Dermis microvascular lymphatic vessel endothelial cell (primary cell): Measurements from ENCODE around the gene EIPR1. TPM values are rescaled to one million over a fixed set of nuclear protein-coding genes. Genes with fewer than 3 reads are reported as not detected.
"Not testable (repeated sequence)": the region's sequence is repeated elsewhere in the genome, so short reads cannot be mapped to it uniquely, and the experiment has no call there.

Source experiments
- DNase-seq, 2 donors: peaks; one replicate each; pipeline versions ENCODE4 v3.0.0 to v3.0.0-alpha.2; 2010; ENCODE audit warnings: low read depth in 2 of 2
- total RNA-seq: library from RNA; depleted of rRNA; stranded (reverse); fragments of >200 nt; gene quantifications from 2 replicates; pipeline ENCODE4 v1.2.1, GENCODE V29; 2014

The EIPR1 gene
- total RNA-seq, 1 donor from 2014 or later, result 28.8 TPM

- no peak for DNase-seq
Observed at GRCh38 chr2:3403587-3404334, 26.1 kb upstream of the EIPR1 start.

GRCh38 chr2:3399829-3400228, 22.2 kb upstream of the EIPR1 start:
- DNase-seq, result no peak

GRCh38 chr2:3399381-3399780, 21.8 kb upstream of the EIPR1 start:
- DNase-seq, result no peak

GRCh38 chr2:3398857-3399256, 21.2 kb upstream of the EIPR1 start:
- DNase-seq, result no peak

- no peak for DNase-seq
Observed at GRCh38 chr2:3396920-3397559, 19.4 kb upstream of the EIPR1 start.

GRCh38 chr2:3392216-3392615, 14.6 kb upstream of the EIPR1 start:
- no peak for DNase-seq

GRCh38 chr2:3390041-3390440, 12.4 kb upstream of the EIPR1 start:
- peak in 1 of 2 donors; percentile 8 for DNase-seq

- no peak for DNase-seq
Observed at GRCh38 chr2:3389193-3389592, 11.6 kb upstream of the EIPR1 start.

- no peak for DNase-seq
Observed at GRCh38 chr2:3388412-3388738, 10.8 kb upstream of the EIPR1 start.

- DNase-seq, result no peak
Observed at GRCh38 chr2:3387644-3388411, 10.2 kb upstream of the EIPR1 start.

GRCh38 chr2:3387011-3387410, 9.4 kb upstream of the EIPR1 start:
- DNase-seq, result peak in 1 of 2 donors; percentile 84

- DNase-seq, result peak in 1 of 2 donors; percentile 44
Observed at GRCh38 chr2:3386448-3386958, 8.9 kb upstream of the EIPR1 start.

- DNase-seq, result peak; percentile 65 to 87
Observed at GRCh38 chr2:3379647-3380534, 2.3 kb upstream of the EIPR1 start, which contains the start of gene TRAPPC12. Gene TRAPPC12 (plus strand): TSS chr2:3379694. CDS start chr2:3387624, 7,930 bp downstream.

GRCh38 chr2:3379339-3379646, 1.7 kb upstream of the EIPR1 start:
- DNase-seq, result no peak

- peak; percentile 51 to 63 for DNase-seq
Observed at GRCh38 chr2:3377279-3377611, 373 bp downstream of the EIPR1 start.

GRCh38 chr2:3376821-3377220, 797 bp downstream of the EIPR1 start:
- DNase-seq, result no peak

- not testable (repeated sequence) for DNase-seq
Observed at GRCh38 chr2:3369340-3370181, 8.1 kb downstream of the EIPR1 start.

- no peak for DNase-seq
Observed at GRCh38 chr2:3368261-3368722, 9.3 kb downstream of the EIPR1 start.

GRCh38 chr2:3365219-3365618, 12.4 kb downstream of the EIPR1 start:
- DNase-seq, result no peak
